ENCODE results near the gene MARCKSL1.

DNA sequence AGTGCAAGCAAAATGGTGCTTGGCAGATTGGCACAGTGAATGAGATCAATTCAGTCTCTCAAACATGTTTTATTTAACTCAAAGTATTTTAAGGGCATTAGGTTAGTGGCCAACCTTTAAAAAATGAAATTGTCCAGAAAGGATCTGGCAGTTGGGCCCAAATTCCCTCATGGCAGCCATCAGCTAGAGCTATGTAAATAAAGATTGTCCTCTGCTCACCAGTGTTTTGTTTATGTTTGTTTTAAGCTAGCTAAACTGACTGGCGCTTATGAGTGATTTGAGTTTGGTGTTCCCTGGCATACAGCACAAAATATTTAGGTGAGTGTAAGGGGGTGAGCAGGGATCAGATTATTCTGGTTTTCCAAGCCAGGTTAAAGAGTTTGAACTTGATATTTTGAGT lies 26.1 kb downstream of the MARCKSL1 start:
- TF ChIP-seq POLR2AphosphoS5 (IDR thresholded peaks at IDR 0.05) = no peak
- TF ChIP-seq, protein P1, sequence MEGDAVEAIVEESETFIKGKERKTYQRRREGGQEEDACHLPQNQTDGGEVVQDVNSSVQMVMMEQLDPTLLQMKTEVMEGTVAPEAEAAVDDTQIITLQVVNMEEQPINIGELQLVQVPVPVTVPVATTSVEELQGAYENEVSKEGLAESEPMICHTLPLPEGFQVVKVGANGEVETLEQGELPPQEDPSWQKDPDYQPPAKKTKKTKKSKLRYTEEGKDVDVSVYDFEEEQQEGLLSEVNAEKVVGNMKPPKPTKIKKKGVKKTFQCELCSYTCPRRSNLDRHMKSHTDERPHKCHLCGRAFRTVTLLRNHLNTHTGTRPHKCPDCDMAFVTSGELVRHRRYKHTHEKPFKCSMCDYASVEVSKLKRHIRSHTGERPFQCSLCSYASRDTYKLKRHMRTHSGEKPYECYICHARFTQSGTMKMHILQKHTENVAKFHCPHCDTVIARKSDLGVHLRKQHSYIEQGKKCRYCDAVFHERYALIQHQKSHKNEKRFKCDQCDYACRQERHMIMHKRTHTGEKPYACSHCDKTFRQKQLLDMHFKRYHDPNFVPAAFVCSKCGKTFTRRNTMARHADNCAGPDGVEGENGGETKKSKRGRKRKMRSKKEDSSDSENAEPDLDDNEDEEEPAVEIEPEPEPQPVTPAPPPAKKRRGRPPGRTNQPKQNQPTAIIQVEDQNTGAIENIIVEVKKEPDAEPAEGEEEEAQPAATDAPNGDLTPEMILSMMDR (IDR thresholded peaks at IDR 0.05) = no peak
